Erythroblast (primary cell): ENCODE results near the gene PHAX.

Experiments used
- GATA1 ChIP-seq: IDR thresholded peaks from 2 replicates; pipeline ENCODE4 v1.6.1; 2011; ENCODE audit warnings: low read depth, mild to moderate bottlenecking, control low read depth, low read length, moderate library complexity
- POLR2A ChIP-seq: IDR thresholded peaks from 2 replicates; pipeline ENCODE4 v1.6.1; 2011; ENCODE audit warnings: mild to moderate bottlenecking, low read length

DNA sequence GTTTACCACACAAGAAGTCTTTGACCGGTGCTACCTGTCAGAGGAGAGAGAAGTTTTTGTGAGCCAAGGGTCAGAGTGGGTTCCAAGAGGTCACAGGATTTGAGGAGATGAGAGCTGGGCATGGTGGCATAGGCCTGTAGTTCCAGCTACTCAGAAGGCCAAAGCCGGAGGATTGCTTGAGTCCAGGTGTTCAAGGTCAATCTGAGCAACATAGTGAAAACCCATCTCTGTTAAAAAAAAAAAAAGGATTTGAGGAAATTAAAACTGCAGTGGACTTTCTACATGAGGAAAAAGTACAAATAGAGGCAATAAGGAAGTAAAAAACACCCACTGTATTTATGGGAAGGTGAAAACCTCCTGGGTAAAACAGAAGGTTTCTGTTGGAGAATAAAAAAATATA lies 63.8 kb downstream of the PHAX start:
- TF ChIP-seq POLR2A (no peak), GATA1 (no peak)
